DOHH2 (cell line): Measurements from ENCODE around the gene VASH1.

Experiments used
- EZH2phosphoT487 ChIP-seq: fragments of 200-600 bp; sonication (generic); IDR thresholded peaks from 2 replicates; pipeline ENCODE4 v1.6.1; 2017; ENCODE audit warnings: borderline replicate concordance, mild to moderate bottlenecking, antibody characterized with exemption, low read length, moderate library complexity, mixed read lengths
- TF ChIP-seq, protein P1 (sequence below): fragments of 200-600 bp; sonication (generic); IDR thresholded peaks from one replicate; pipeline ENCODE4 v1.5.1; 2014; ENCODE audit warnings: antibody characterized with exemption, mild to moderate bottlenecking, low read depth, low read length; ENCODE audit not compliant: poor library complexity, severe bottlenecking

DNA sequence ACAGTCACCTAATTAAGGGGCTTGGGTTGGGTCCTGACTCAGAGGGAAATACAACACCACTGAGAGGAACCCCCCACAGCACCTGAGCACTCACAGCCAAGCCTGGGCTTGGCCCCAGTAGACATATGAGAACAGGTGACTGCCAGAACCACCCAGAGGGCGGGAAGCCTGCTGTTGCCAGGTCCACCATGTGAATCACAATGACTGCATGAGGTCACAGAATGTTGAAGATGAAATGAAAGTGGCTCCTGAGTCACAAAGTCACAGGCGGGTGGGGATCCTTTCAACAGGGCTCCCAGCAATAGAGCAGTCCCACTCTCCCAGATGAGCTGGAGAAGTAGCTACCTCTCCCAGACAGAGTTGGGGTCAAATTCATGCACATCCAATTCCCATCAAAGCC, 64.9 kb downstream of the VASH1 start, which contains the start of gene LRRC74A:
- TF ChIP-seq, protein P1, sequence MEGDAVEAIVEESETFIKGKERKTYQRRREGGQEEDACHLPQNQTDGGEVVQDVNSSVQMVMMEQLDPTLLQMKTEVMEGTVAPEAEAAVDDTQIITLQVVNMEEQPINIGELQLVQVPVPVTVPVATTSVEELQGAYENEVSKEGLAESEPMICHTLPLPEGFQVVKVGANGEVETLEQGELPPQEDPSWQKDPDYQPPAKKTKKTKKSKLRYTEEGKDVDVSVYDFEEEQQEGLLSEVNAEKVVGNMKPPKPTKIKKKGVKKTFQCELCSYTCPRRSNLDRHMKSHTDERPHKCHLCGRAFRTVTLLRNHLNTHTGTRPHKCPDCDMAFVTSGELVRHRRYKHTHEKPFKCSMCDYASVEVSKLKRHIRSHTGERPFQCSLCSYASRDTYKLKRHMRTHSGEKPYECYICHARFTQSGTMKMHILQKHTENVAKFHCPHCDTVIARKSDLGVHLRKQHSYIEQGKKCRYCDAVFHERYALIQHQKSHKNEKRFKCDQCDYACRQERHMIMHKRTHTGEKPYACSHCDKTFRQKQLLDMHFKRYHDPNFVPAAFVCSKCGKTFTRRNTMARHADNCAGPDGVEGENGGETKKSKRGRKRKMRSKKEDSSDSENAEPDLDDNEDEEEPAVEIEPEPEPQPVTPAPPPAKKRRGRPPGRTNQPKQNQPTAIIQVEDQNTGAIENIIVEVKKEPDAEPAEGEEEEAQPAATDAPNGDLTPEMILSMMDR, result no peak
- no peak for TF ChIP-seq EZH2phosphoT487
